Measurements from ENCODE around the gene RPL12.

DNA sequence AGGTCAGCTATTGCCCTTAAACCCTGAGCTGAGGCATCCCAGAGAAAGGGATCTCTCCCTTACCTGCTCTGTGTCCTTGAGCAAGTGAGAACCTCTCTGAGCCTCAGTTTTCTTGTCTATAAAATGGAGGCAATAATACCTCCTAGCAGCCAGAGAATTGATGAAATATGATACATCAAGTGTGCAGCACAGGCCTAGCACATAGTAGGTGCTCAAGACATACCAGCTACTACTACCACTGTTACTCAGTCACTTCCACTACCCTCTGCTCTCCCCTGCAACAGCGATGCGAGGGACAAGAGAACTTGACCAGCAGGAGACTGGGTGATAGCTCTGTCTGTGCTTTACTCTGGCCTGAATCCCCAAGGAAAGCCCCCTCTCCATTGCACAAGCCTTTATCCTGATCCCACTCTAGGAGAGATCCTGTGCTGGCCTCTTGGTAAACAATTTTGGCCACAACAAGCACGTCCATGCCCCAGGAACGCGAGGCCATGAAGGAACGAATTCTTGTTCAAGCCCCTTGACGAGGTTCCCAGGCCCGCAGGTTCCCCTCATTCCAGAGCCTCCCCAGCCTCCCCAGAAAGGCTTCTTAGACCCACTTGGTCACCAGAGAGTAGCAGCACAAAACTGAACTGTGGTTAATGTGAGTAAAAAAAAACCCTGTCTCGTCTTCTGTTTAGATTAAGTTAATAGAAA, 39.5 kb upstream of the RPL12 start:
- TF ChIP-seq EZH2phosphoT487 (IDR thresholded peaks at IDR 0.05; ENCODE audit: insufficient read depth, low read depth) (no peak), EZH2 (IDR thresholded peaks at IDR 0.05; ENCODE audit: insufficient read depth, poor library complexity, severe bottlenecking) (no peak)

All from GM23248 (cell line).